NCI-H146 (cell line): ENCODE data around the gene DCC.

Experiments used
- DNase-seq: peaks from one replicate; lab custom pipeline; 2025; lab: John Stamatoyannopoulos, UW

The DCC gene, protein sequence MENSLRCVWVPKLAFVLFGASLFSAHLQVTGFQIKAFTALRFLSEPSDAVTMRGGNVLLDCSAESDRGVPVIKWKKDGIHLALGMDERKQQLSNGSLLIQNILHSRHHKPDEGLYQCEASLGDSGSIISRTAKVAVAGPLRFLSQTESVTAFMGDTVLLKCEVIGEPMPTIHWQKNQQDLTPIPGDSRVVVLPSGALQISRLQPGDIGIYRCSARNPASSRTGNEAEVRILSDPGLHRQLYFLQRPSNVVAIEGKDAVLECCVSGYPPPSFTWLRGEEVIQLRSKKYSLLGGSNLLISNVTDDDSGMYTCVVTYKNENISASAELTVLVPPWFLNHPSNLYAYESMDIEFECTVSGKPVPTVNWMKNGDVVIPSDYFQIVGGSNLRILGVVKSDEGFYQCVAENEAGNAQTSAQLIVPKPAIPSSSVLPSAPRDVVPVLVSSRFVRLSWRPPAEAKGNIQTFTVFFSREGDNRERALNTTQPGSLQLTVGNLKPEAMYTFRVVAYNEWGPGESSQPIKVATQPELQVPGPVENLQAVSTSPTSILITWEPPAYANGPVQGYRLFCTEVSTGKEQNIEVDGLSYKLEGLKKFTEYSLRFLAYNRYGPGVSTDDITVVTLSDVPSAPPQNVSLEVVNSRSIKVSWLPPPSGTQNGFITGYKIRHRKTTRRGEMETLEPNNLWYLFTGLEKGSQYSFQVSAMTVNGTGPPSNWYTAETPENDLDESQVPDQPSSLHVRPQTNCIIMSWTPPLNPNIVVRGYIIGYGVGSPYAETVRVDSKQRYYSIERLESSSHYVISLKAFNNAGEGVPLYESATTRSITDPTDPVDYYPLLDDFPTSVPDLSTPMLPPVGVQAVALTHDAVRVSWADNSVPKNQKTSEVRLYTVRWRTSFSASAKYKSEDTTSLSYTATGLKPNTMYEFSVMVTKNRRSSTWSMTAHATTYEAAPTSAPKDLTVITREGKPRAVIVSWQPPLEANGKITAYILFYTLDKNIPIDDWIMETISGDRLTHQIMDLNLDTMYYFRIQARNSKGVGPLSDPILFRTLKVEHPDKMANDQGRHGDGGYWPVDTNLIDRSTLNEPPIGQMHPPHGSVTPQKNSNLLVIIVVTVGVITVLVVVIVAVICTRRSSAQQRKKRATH (N-terminal part only)

DNA sequence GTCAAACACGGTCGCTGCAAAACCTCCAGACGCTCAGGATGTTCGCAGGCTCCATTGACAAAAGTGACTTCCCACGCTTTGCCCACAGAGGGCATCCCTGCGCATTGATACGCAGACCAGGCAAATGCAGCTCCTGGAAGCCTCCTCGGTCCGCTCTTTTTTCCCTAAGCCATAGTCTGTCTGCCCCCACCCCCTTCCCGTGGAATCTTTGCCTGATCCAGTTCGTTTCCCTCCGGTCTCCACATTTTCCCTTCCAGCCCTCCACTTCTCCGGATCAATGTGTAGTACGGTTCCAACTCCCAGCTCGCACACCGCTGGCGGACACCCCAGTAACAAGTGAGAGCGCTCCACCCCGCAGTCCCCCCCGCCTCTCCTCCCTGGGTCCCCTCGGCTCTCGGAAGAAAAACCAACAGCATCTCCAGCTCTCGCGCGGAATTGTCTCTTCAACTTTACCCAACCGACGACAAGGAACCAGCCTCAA lies at the start of gene DCC:
Gene DCC (plus strand): TSS at position 307 of the 481 bp plus-strand sequence. CDS start 591 bp downstream, outside the sequence.
- DNase-seq, result peak; percentile 90

- no peak for DNase-seq
These were observed 29.3 kb upstream of the DCC start for GRCh38 chr18:52310651-52311050.

- DNase-seq, result no peak
These were observed 28.7 kb upstream of the DCC start for GRCh38 chr18:52311331-52311730.

- peak; percentile 98 for DNase-seq
These were observed 27.7 kb upstream of the DCC start for GRCh38 chr18:52312346-52312745.

- no peak for DNase-seq
These were observed 26.8 kb upstream of the DCC start for GRCh38 chr18:52313213-52313612.

- DNase-seq, result no peak
These were observed 20.5 kb upstream of the DCC start for GRCh38 chr18:52319424-52319983.

DNA sequence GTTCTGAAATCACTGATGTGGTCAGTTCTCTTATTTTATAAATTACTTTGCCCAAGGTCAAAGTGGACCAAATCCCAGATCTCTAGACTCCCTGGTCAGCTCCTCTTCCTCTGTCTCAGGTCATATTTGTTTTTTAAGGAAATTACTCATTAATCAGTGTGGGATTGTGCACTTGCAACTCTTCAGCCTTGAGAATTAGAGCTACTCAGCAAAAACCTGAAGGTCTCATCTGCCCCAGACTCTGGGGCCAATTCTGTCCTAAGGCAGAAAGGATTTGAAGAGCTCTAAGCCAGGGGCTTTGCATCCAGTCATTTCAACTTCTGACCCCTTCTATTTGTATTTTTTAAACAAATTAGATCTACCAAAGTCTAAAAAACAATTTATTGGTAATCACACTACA lies 17.7 kb upstream of the DCC start:
- DNase-seq, result no peak

GRCh38 chr18:52323802-52324201 lies 16.2 kb upstream of the DCC start:
- no peak for DNase-seq

GRCh38 chr18:52325997-52326396 lies 14.0 kb upstream of the DCC start:
- DNase-seq, result peak; percentile 42

GRCh38 chr18:52333860-52334259 lies 6.1 kb upstream of the DCC start:
- DNase-seq, result no peak

GRCh38 chr18:52334307-52334706 lies 5.7 kb upstream of the DCC start:
- no peak for DNase-seq

- no peak for DNase-seq
These were observed 5.1 kb upstream of the DCC start for GRCh38 chr18:52334896-52335295.

GRCh38 chr18:52337276-52337675 lies 2.7 kb upstream of the DCC start:
- no peak for DNase-seq

GRCh38 chr18:52340406-52341102 lies 557 bp downstream of the DCC start:
- peak; percentile 48 for DNase-seq

GRCh38 chr18:52341103-52341432 lies 1.1 kb downstream of the DCC start:
- peak; percentile 10 for DNase-seq

- peak; percentile 50 for DNase-seq
These were observed 1.8 kb downstream of the DCC start for GRCh38 chr18:52341608-52342381.

- peak; percentile 22 for DNase-seq
These were observed 2.5 kb downstream of the DCC start for GRCh38 chr18:52342456-52342855.

DNA sequence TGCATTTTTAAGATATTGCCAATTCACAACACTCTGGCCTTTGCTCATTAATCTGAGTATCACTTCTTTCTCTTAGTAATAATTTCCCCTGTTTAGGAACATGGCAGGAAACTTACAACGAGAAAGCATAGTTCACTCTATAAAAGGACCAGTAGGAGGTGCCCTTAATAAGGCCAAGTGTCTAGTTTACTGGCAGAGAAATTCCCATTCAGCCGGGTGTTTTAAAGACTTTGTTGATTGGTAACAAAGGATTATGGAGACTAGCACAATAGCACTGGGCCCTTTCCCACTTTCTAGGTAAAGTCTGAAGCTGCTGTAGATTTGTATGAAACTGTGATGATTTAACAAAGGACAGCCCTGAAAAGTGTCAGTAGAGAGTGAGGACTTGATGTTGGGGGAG lies 3.1 kb downstream of the DCC start:
- peak; percentile 59 for DNase-seq

- DNase-seq, result no peak
These were observed 3.8 kb downstream of the DCC start for GRCh38 chr18:52343731-52344340.

GRCh38 chr18:52344881-52345280 lies 4.9 kb downstream of the DCC start:
- no peak for DNase-seq
